Liver (tissue), 9 donors: ENCODE measurements around the gene SLC24A4. TPM values are rescaled to one million over a fixed set of nuclear protein-coding genes. Genes with fewer than 3 reads are reported as not detected.

Experiments
- DNase-seq: peaks from one replicate; pipeline ENCODE4 v3.0.0-alpha.2; 2017; ENCODE audit warnings: low spot score
- H3K27ac ChIP-seq, 2 donors: one replicate each; pipeline ENCODE4 v1.7.0; 2013; ENCODE audit warnings: inconsistent platforms in 2 of 2, low read length in 2 of 2, control low read depth in 1 of 2, low read depth in 1 of 2, mild to moderate bottlenecking in 1 of 2
- H3K27me3 ChIP-seq, 4 donors: one replicate each; pipeline versions ENCODE4 v1.6.1 to v1.7.0; 2013; ENCODE audit warnings: low read length in 3 of 4, inconsistent platforms in 1 of 4, mild to moderate bottlenecking in 1 of 4, moderate library complexity in 1 of 4; ENCODE audit not compliant: control insufficient read depth in 4 of 4, insufficient read depth in 4 of 4
- H3K36me3 ChIP-seq, 4 donors: one replicate each; pipeline versions ENCODE4 v1.6.1 to v1.7.0; 2013; ENCODE audit warnings: low read length in 3 of 4, mild to moderate bottlenecking in 3 of 4, low read depth in 1 of 4, moderate library complexity in 1 of 4; ENCODE audit not compliant: control insufficient read depth in 4 of 4, insufficient read depth in 3 of 4
- H3K4me1 ChIP-seq, 4 donors: one replicate each; pipeline versions ENCODE4 v1.6.1 to v1.7.0; 2013; ENCODE audit warnings: low read length in 3 of 4, mild to moderate bottlenecking in 3 of 4, moderate library complexity in 1 of 4; ENCODE audit not compliant: control insufficient read depth in 4 of 4, insufficient read depth in 4 of 4
- H3K4me3 ChIP-seq, 3 donors: one replicate each; pipeline versions ENCODE4 v1.6.1 to v1.7.0; 2013; ENCODE audit warnings: low read length in 3 of 3, control low read depth in 1 of 3, low read depth in 1 of 3, mild to moderate bottlenecking in 1 of 3
- H3K9ac ChIP-seq, 2 donors: one replicate each; pipeline ENCODE4 v1.7.0; 2013; ENCODE audit warnings: low read length in 2 of 2, mild to moderate bottlenecking in 2 of 2, moderate library complexity in 2 of 2, control low read depth in 1 of 2, low read depth in 1 of 2
- H3K9me3 ChIP-seq, 4 donors: one replicate each; pipeline versions ENCODE4 v1.6.1 to v1.7.0; 2013; ENCODE audit warnings: low read length in 3 of 4; ENCODE audit not compliant: control insufficient read depth in 4 of 4
- ATF3 ChIP-seq: IDR thresholded peaks from 2 replicates; pipeline ENCODE4 v1.6.1; 2016; ENCODE audit warnings: antibody characterized with exemption
- CTCF ChIP-seq: fragments of 150-350 bp; IDR thresholded peaks from 2 replicates; pipeline ENCODE4 v1.5.1; 2017; ENCODE audit warnings: improper control_type of control experiment, low read depth, low read length; ENCODE audit not compliant: missing input control
- EGR1 ChIP-seq, 2 donors: IDR thresholded peaks; 2 replicates each; pipeline ENCODE4 v1.6.1; 2016 to 2018; ENCODE audit warnings: antibody characterized with exemption in 2 of 2, low read depth in 2 of 2
- FOXA1 ChIP-seq: IDR thresholded peaks from 2 replicates; pipeline ENCODE4 v1.6.1; 2016; ENCODE audit warnings: antibody characterized with exemption
- FOXA2 ChIP-seq: IDR thresholded peaks from 2 replicates; pipeline ENCODE4 v1.6.1; 2016; ENCODE audit warnings: antibody characterized with exemption
- GABPA ChIP-seq, 2 donors: IDR thresholded peaks in 1 of 2; conservative IDR thresholded peaks in 1 of 2; 2 replicates each; pipeline ENCODE4 v1.6.1; 2016; ENCODE audit warnings: antibody characterized with exemption in 2 of 2, mild to moderate bottlenecking in 1 of 2, moderate library complexity in 1 of 2
- HNF4A ChIP-seq, 2 donors: conservative IDR thresholded peaks; 2 replicates each; pipeline ENCODE4 v1.6.1; 2016; ENCODE audit warnings: antibody characterized with exemption in 2 of 2, mild to moderate bottlenecking in 2 of 2
- HNF4G ChIP-seq: IDR thresholded peaks from 2 replicates; pipeline ENCODE4 v1.6.1; 2016; ENCODE audit warnings: antibody characterized with exemption
- JUND ChIP-seq, 2 donors: IDR thresholded peaks; 2 replicates each; pipeline ENCODE4 v1.6.1; 2016; ENCODE audit warnings: antibody characterized with exemption in 2 of 2
- NR2F2 ChIP-seq: IDR thresholded peaks from 2 replicates; pipeline ENCODE4 v1.6.1; 2016; ENCODE audit warnings: antibody characterized with exemption
- RAD21 ChIP-seq, 2 donors: IDR thresholded peaks; 2 replicates each; pipeline ENCODE4 v1.6.1; 2016; ENCODE audit warnings: antibody characterized with exemption in 2 of 2, mild to moderate bottlenecking in 2 of 2
- REST ChIP-seq: IDR thresholded peaks from 2 replicates; pipeline ENCODE4 v1.6.1; 2016; ENCODE audit warnings: antibody characterized with exemption, mild to moderate bottlenecking
- RXRA ChIP-seq, 2 donors: IDR thresholded peaks; 2 replicates each; pipeline ENCODE4 v1.6.1; 2017 to 2018; ENCODE audit warnings: antibody characterized with exemption in 2 of 2, mild to moderate bottlenecking in 1 of 2
- SP1 ChIP-seq: IDR thresholded peaks from 2 replicates; pipeline ENCODE4 v1.6.1; 2018; ENCODE audit warnings: antibody characterized with exemption, mild to moderate bottlenecking
- TAF1 ChIP-seq: conservative IDR thresholded peaks from 2 replicates; pipeline ENCODE4 v1.6.1; 2016; ENCODE audit warnings: antibody characterized with exemption, mild to moderate bottlenecking
- YY1 ChIP-seq: IDR thresholded peaks from 2 replicates; pipeline ENCODE4 v1.6.1; 2016; ENCODE audit warnings: antibody characterized with exemption, mild to moderate bottlenecking
- ZBTB33 ChIP-seq: IDR thresholded peaks from 2 replicates; pipeline ENCODE4 v1.6.1; 2016; ENCODE audit warnings: antibody characterized with exemption
- whole genome bisulfite sequencing: extraction: QIAGEN DNeasy Blood & Tissue Kit; methylation state at CpG from one replicate; pipeline ENCODE4 v1.1.7; 2013; 5-methylcytosine and 5-hydroxymethylcytosine counted together
- polyA plus RNA-seq, 2 donors: library from polyadenylated mRNA; stranded (reverse) in 1 of 2; unstranded in 1 of 2; fragments of 200-250 nt in 1 of 2; fragments of >200 nt in 1 of 2; fragmentation: Nextera tagmentation in 1 of 2; extraction: Ambion mirVana in 1 of 2; gene quantifications; one replicate each; pipeline versions ENCODE4 v1.2.1 to v1.2.3, GENCODE V29; 2013 to 2015
- total RNA-seq, 2 donors: library from RNA; depleted of rRNA; stranded (reverse); fragments of >200 nt; gene quantifications; one replicate each; pipeline ENCODE4 v1.2.3, GENCODE V29; 2014
- donor health status: healthy.
- donor health status: healthy.
- donor health status: healthy.
- donor health status: healthy.
- donor health status: healthy.

SLC24A4 gene
- total and polyA plus RNA-seq, 4 donors, result 0.06 to 0.23 (median 0.12) TPM

GRCh38 chr14:92421751-92422150, 98.8 kb downstream of the SLC24A4 start:
- no peak for TF ChIP-seq TAF1
- TF ChIP-seq FOXA1, result no peak
- no peak for TF ChIP-seq REST
- TF ChIP-seq JUND (IDR thresholded peaks at IDR 0.05), result no peak
- TF ChIP-seq YY1, result no peak
- no peak for TF ChIP-seq ZBTB33
- no peak for TF ChIP-seq ATF3
- TF ChIP-seq HNF4A (conservative IDR thresholded peaks at IDR 0.05), result no peak
- TF ChIP-seq EGR1 (IDR thresholded peaks at IDR 0.05; ENCODE audit: low read depth in 2 of 2), result no peak
- no peak for TF ChIP-seq FOXA2
- no peak for TF ChIP-seq HNF4G
- no peak for TF ChIP-seq CTCF
- TF ChIP-seq RAD21 (IDR thresholded peaks at IDR 0.05), result no peak
- TF ChIP-seq RXRA (IDR thresholded peaks at IDR 0.05), result no peak
- TF ChIP-seq GABPA (IDR thresholded peaks at IDR 0.05 in 1 of 2, conservative IDR thresholded peaks at IDR 0.05 in 1 of 2), result no peak
- no peak overlapping the region for H3K9ac ChIP-seq
- H3K4me1 ChIP-seq, result no peaks in the 10 kb centered on the region
- 69% methylated on average over 6 of the region's 6 CpGs for WGBS
- H3K4me3 ChIP-seq, result no peak overlapping the region
- H3K36me3 ChIP-seq, result no peaks in the 10 kb centered on the region
- no peaks in the 10 kb centered on the region for H3K9me3 ChIP-seq
- H3K27ac ChIP-seq, result no peak overlapping the region
- no peak for DNase-seq
- H3K27me3 ChIP-seq, result no peaks in the 10 kb centered on the region

- no peaks in the 10 kb centered on the region for H3K27me3 ChIP-seq
- TF ChIP-seq HNF4A (conservative IDR thresholded peaks at IDR 0.05) (no peak), SP1 (no peak), HNF4G (no peak), RAD21 (IDR thresholded peaks at IDR 0.05) (no peak), NR2F2 (no peak), ZBTB33 (no peak), YY1 (no peak), JUND (IDR thresholded peaks at IDR 0.05) (no peak), CTCF (no peak), ATF3 (no peak)
- no peak overlapping the region for H3K4me3 ChIP-seq
- no peak for DNase-seq
- no peak overlapping the region for H3K27ac ChIP-seq
- no peaks in the 10 kb centered on the region for H3K9me3 ChIP-seq
- no peaks in the 10 kb centered on the region for H3K4me1 ChIP-seq
- no peak overlapping the region for H3K9ac ChIP-seq
- no peaks in the 10 kb centered on the region for H3K36me3 ChIP-seq
Measured at GRCh38 chr14:92425101-92425500, 102.1 kb downstream of the SLC24A4 start.
